ENCODE results near the gene ST3GAL3. TPM values are rescaled to one million over a fixed set of nuclear protein-coding genes. Genes with fewer than 3 reads are reported as not detected.

The ST3GAL3 gene
- total and polyA plus RNA-seq, 2 of the 13 experiments (the other 11 are each of a cell fraction or from before 2014, with no cell fraction given) = 5.1 to 8.1 TPM

GRCh38 chr1:43946236-43947060 is 239.1 kb downstream of the ST3GAL3 start, which contains the start of gene IPO13 (continued):
- TF ChIP-seq HOMEZ (CRISPR knock-in tag; IDR thresholded peaks at IDR 0.05; ENCODE audit: low read depth) (peak; percentile 52; the same call in 1 of the 2 replicates), CHCHD3 (CRISPR knock-in tag; IDR thresholded peaks at IDR 0.05) (peak; percentile 77), TRAFD1 (CRISPR knock-in tag; IDR thresholded peaks at IDR 0.05; ENCODE audit: borderline replicate concordance) (no peak; the same call in 1 of the 2 replicates), KMT2B (CRISPR knock-in tag; IDR thresholded peaks at IDR 0.05) (peak; percentile 71), RFX1 (IDR thresholded peaks at IDR 0.05) (no peak), ZFP41 (CRISPR knock-in tag; IDR thresholded peaks at IDR 0.05; ENCODE audit: borderline replicate concordance) (no peak; the same call in 1 of the 2 replicates), NR2F1 (CRISPR knock-in tag; IDR thresholded peaks at IDR 0.05) (no peak), ZNF512 (CRISPR knock-in tag; IDR thresholded peaks at IDR 0.05) (peak; percentile 67), ZNF274 (CRISPR knock-in tag; IDR thresholded peaks at IDR 0.05) (peak; percentile 90), MBD4 (IDR thresholded peaks at IDR 0.05; ENCODE audit: borderline replicate concordance, low read length) (no peak), ZSCAN29 (CRISPR knock-in tag; conservative IDR thresholded peaks at IDR 0.05) (peak; percentile 89), ZNF230 (CRISPR knock-in tag; IDR thresholded peaks at IDR 0.05) (peak; percentile 92), HOXA9 (CRISPR knock-in tag; IDR thresholded peaks at IDR 0.05; ENCODE audit: borderline replicate concordance) (peak; percentile 42; the same call in 1 of the 2 replicates), ZFY (CRISPR knock-in tag; IDR thresholded peaks at IDR 0.05) (peak; percentile 99), PRMT3 (CRISPR knock-in tag; IDR thresholded peaks at IDR 0.05; ENCODE audit: borderline replicate concordance, low read depth) (no peak), ZNF503 (CRISPR knock-in tag; IDR thresholded peaks at IDR 0.05) (no peak), RFXANK (CRISPR knock-in tag; IDR thresholded peaks at IDR 0.05) (no peak), NPAS2 (CRISPR knock-in tag; IDR thresholded peaks at IDR 0.05; ENCODE audit: borderline replicate concordance) (no peak), ZNF205 (CRISPR knock-in tag; IDR thresholded peaks at IDR 0.05) (peak; percentile 94), PLRG1 (conservative IDR thresholded peaks at IDR 0.05) (no peak), PHB2 (IDR thresholded peaks at IDR 0.05; ENCODE audit: partially characterized antibody) (no peak), SYNCRIP (IDR thresholded peaks at IDR 0.05; ENCODE audit: insufficient read depth, low read depth, low read length) (no peak)
- TF ChIP-seq, protein P1, sequence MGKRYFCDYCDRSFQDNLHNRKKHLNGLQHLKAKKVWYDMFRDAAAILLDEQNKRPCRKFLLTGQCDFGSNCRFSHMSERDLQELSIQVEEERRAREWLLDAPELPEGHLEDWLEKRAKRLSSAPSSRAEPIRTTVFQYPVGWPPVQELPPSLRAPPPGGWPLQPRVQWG (CRISPR knock-in tag; IDR thresholded peaks at IDR 0.05; ENCODE audit: borderline replicate concordance, low read depth) = no peak

Data from HepG2 (cell line).